Measurements from ENCODE around the gene IDH3A.

The IDH3A gene

DNA sequence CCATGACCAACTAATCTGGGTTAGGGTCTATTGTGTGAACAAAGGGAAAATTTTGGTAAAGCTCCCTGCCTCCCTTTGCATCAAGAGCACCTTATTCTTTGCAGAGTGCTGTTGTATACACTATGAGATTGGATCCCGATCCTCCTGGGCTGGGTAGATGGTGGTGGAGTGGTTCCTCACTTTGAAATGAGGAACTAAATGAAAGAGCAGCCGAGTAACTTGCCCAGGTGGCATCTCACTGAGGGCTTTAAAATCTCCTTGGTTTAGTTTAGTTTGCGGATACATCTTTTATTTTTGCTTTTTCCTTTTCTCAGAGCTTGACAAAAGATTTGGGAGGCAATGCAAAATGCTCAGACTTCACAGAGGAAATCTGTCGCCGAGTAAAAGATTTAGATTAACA, 19.4 kb downstream of the IDH3A start:
- no peak overlapping the region for H3K4ac ChIP-seq (ENCODE audit: low read length)
- no peak for DNase-seq (ENCODE audit: low spot score)
- no peak overlapping the region for H3K27ac ChIP-seq (replicated peaks; ENCODE audit: low read length)
- no peak overlapping the region for H4K91ac ChIP-seq (ENCODE audit: low read depth, low read length, poor library complexity)
- H3K79me1 ChIP-seq (ENCODE audit: low read depth, low read length), result no peaks in the 10 kb centered on the region
- no peak overlapping the region for H3K4me2 ChIP-seq (ENCODE audit: insufficient read depth, low read length, poor library complexity, severe bottlenecking)
- H2BK15ac ChIP-seq (ENCODE audit: low read length), result no peak overlapping the region
- no peak overlapping the region for H2BK120ac ChIP-seq (ENCODE audit: low read depth, low read length)
- H3K14ac ChIP-seq (ENCODE audit: low read length), result no peak overlapping the region
- peaks cover 0 to 4% of the 10 kb centered on the region in 2 donors for H3K9me3 ChIP-seq (replicated peaks in 1 of 2; ENCODE audit: control insufficient read depth in 2 of 2, insufficient read depth in 1 of 2, low read depth in 1 of 2, low read length in 2 of 2)
- H3K18ac ChIP-seq (ENCODE audit: low read length), result no peak overlapping the region
- H3K27me3 ChIP-seq (ENCODE audit: control insufficient read depth in 3 of 3, insufficient read depth in 3 of 3, low read depth in 1 of 3, low read length in 3 of 3), result no peaks in the 10 kb centered on the region
- no CpG with 5 or more reads among the region's 5 CpGs for WGBS, 2 donors (ENCODE audit: extremely low coverage in 2 of 2, insufficient read length in 2 of 2, insufficient replicate concordance in 1 of 2)
- no peak overlapping the region for H2AK5ac ChIP-seq (ENCODE audit: low read depth, low read length)
- no peak overlapping the region for H3K9ac ChIP-seq (ENCODE audit: low read depth, low read length, poor library complexity)
- no peaks in the 10 kb centered on the region for H3K4me1 ChIP-seq (ENCODE audit: control insufficient read depth in 2 of 2, insufficient read depth in 1 of 2, low read depth in 1 of 2, low read length in 2 of 2)
- no peak overlapping the region for H3K23ac ChIP-seq (ENCODE audit: low read depth, low read length, poor library complexity)
- H2BK12ac ChIP-seq (ENCODE audit: low read length), result no peak overlapping the region
- H4K8ac ChIP-seq (ENCODE audit: low read depth, low read length), result no peak overlapping the region
- H3K4me3 ChIP-seq (ENCODE audit: low read length in 2 of 2), result no peak overlapping the region
- peaks cover 5 to 78% of the 10 kb centered on the region in 2 donors for H3K36me3 ChIP-seq (replicated peaks in 1 of 2; ENCODE audit: control insufficient read depth in 2 of 2, insufficient read depth in 2 of 2, low read length in 2 of 2)
- H2BK5ac ChIP-seq (ENCODE audit: low read length), result no peak overlapping the region
- H2AFZ ChIP-seq (ENCODE audit: low read length), result no peak overlapping the region

DNA sequence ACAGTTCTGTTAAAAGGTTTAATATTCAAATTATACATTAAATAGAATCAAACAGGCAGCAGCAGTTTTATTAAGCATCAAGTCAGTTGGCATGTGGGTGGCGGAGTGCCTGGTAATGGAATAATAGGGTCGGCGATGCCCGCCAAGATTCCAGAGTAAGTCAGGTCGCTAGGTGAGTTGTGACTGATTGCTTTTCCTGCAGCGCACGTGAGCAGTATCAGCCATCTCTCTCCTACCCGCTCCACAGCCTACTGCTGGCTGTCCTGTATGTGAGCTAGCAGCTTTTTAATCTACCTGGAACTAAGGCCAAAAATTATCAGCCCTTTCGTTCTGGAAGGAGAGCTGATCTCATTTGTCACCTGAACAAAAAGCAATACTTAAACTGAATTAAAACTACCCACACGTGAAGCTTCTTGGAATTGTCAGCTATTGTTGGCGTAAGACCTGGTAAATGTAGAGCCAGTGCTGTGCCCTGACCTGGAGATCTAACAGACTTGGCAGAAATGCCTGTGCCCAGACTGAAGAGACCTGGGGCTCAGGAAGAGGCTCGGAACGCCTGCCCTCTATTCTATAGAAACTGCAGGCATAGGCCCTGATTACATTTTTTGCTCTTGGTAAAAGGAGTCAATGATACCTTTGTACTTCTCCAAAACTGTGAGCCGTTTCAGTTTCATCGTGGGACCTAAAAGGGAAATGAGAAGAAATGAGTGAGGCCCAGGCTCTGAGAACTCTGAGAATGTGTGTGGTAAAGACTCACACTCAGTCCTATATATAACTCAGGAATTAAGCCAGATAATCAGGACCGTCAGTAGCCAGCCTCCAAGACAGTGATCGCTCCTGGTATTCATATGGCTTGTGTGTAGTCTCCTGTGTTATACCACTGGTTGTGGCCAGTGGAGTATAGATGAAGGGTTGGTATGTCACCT, 21.9 kb downstream of the IDH3A start:
- H2BK12ac ChIP-seq (ENCODE audit: low read length), result no peak overlapping the region
- H3K23ac ChIP-seq (ENCODE audit: low read depth, low read length, poor library complexity), result no peak overlapping the region
- H3K36me3 ChIP-seq (replicated peaks in 1 of 2; ENCODE audit: control insufficient read depth in 2 of 2, insufficient read depth in 2 of 2, low read length in 2 of 2), result peaks cover 3 to 62% of the 10 kb centered on the region in 2 donors
- H2AFZ ChIP-seq (ENCODE audit: low read length), result no peak overlapping the region
- no peak overlapping the region for H2AK5ac ChIP-seq (ENCODE audit: low read depth, low read length)
- no peak overlapping the region for H4K8ac ChIP-seq (ENCODE audit: low read depth, low read length)
- H3K9me3 ChIP-seq (replicated peaks in 1 of 2; ENCODE audit: control insufficient read depth in 2 of 2, insufficient read depth in 1 of 2, low read depth in 1 of 2, low read length in 2 of 2), result peaks cover 0 to 4% of the 10 kb centered on the region in 2 donors
- no peak overlapping the region for H3K4ac ChIP-seq (ENCODE audit: low read length)
- no peak overlapping the region for H3K9ac ChIP-seq (ENCODE audit: low read depth, low read length, poor library complexity)
- DNase-seq (ENCODE audit: low spot score), result no peak
- no peak overlapping the region for H3K27ac ChIP-seq (replicated peaks; ENCODE audit: low read length)
- no peak overlapping the region for H3K14ac ChIP-seq (ENCODE audit: low read length)
- H3K4me2 ChIP-seq (ENCODE audit: insufficient read depth, low read length, poor library complexity, severe bottlenecking), result no peak overlapping the region
- H3K79me1 ChIP-seq (ENCODE audit: low read depth, low read length), result no peaks in the 10 kb centered on the region
- no peaks in the 10 kb centered on the region for H3K4me1 ChIP-seq (ENCODE audit: control insufficient read depth in 2 of 2, insufficient read depth in 1 of 2, low read depth in 1 of 2, low read length in 2 of 2)
- no peaks in the 10 kb centered on the region for H3K27me3 ChIP-seq (ENCODE audit: control insufficient read depth in 3 of 3, insufficient read depth in 3 of 3, low read depth in 1 of 3, low read length in 3 of 3)
- H3K18ac ChIP-seq (ENCODE audit: low read length), result no peak overlapping the region
- no CpG with 5 or more reads among the region's 17 CpGs for WGBS, 2 donors (ENCODE audit: extremely low coverage in 2 of 2, insufficient read length in 2 of 2, insufficient replicate concordance in 1 of 2)
- no peak overlapping the region for H3K4me3 ChIP-seq (ENCODE audit: low read length in 2 of 2)
- H2BK5ac ChIP-seq (ENCODE audit: low read length), result no peak overlapping the region
- H2BK120ac ChIP-seq (ENCODE audit: low read depth, low read length), result no peak overlapping the region
- no peak overlapping the region for H2BK15ac ChIP-seq (ENCODE audit: low read length)
- no peak overlapping the region for H4K91ac ChIP-seq (ENCODE audit: low read depth, low read length, poor library complexity)

DNA sequence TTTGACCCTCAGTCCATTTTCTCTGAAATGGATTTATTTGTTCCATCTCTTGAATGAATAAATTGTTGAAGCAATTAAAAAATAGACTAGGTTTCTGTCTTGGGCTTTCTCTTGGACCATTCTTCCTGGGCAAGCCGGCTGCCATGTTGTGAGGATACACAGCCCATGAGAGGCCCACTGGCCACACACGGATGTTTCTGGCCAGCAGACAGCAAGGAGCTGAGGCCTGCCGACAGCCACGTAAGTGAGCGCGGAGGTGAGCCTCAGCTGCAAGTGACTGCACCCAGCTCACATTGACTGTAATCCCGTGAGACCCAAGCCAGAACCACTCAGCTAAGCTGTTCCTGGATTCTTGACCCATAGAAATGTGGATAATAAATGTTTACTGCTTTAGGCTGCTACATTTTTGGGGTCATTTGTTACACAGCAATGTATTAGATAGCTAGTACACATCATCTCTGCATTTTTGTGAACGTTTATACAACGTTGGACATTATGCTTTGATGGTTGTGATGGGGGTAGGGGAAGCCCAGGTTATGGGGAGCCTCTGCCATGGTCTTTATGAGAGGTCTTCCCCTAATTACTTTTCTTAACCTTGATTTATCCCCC, 22.8 kb downstream of the IDH3A start:
- no CpG with 5 or more reads among the region's 9 CpGs for WGBS, 2 donors (ENCODE audit: extremely low coverage in 2 of 2, insufficient read length in 2 of 2, insufficient replicate concordance in 1 of 2)
- no peak overlapping the region for H3K27ac ChIP-seq (replicated peaks; ENCODE audit: low read length)
- no peak overlapping the region for H3K4ac ChIP-seq (ENCODE audit: low read length)
- no peaks in the 10 kb centered on the region for H3K79me1 ChIP-seq (ENCODE audit: low read depth, low read length)
- no peak overlapping the region for H2BK15ac ChIP-seq (ENCODE audit: low read length)
- H3K9me3 ChIP-seq (replicated peaks in 1 of 2; ENCODE audit: control insufficient read depth in 2 of 2, insufficient read depth in 1 of 2, low read depth in 1 of 2, low read length in 2 of 2), result peaks cover 0 to 4% of the 10 kb centered on the region in 2 donors
- H3K4me1 ChIP-seq (ENCODE audit: control insufficient read depth in 2 of 2, insufficient read depth in 1 of 2, low read depth in 1 of 2, low read length in 2 of 2), result no peaks in the 10 kb centered on the region
- H2BK12ac ChIP-seq (ENCODE audit: low read length), result no peak overlapping the region
- H2AFZ ChIP-seq (ENCODE audit: low read length), result no peak overlapping the region
- no peak overlapping the region for H3K9ac ChIP-seq (ENCODE audit: low read depth, low read length, poor library complexity)
- H4K8ac ChIP-seq (ENCODE audit: low read depth, low read length), result no peak overlapping the region
- no peak overlapping the region for H3K23ac ChIP-seq (ENCODE audit: low read depth, low read length, poor library complexity)
- H2BK120ac ChIP-seq (ENCODE audit: low read depth, low read length), result no peak overlapping the region
- H3K18ac ChIP-seq (ENCODE audit: low read length), result no peak overlapping the region
- H3K36me3 ChIP-seq (replicated peaks in 1 of 2; ENCODE audit: control insufficient read depth in 2 of 2, insufficient read depth in 2 of 2, low read length in 2 of 2), result peaks cover 0 to 56% of the 10 kb centered on the region in 2 donors
- no peak overlapping the region for H2AK5ac ChIP-seq (ENCODE audit: low read depth, low read length)
- H4K91ac ChIP-seq (ENCODE audit: low read depth, low read length, poor library complexity), result no peak overlapping the region
- no peaks in the 10 kb centered on the region for H3K27me3 ChIP-seq (ENCODE audit: control insufficient read depth in 3 of 3, insufficient read depth in 3 of 3, low read depth in 1 of 3, low read length in 3 of 3)
- no peak for DNase-seq (ENCODE audit: low spot score)
- H3K4me2 ChIP-seq (ENCODE audit: insufficient read depth, low read length, poor library complexity, severe bottlenecking), result no peak overlapping the region
- H2BK5ac ChIP-seq (ENCODE audit: low read length), result no peak overlapping the region
- H3K14ac ChIP-seq (ENCODE audit: low read length), result no peak overlapping the region
- no peak overlapping the region for H3K4me3 ChIP-seq (ENCODE audit: low read length in 2 of 2)

DNA sequence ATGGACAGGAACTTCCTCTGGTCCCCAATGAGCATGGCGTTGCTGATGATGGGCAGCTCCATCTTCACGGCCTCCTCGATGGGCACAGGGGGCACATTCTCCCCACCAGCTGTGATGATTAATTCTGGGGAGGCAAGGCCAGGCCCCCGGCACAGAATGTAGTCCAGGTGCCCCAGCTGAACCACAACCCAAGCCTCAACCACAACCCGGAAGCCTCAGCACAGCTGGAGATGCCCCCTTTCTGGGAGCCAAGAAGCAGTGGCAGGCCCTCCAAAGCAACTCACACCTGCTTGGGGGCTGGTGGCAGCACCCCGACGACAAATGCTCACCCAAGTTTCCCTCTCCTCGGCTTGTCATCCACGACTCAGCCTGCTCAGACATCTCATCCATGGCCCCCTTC, 25.2 kb downstream of the IDH3A start:
- no CpG with 5 or more reads among the region's 9 CpGs for WGBS, 2 donors (ENCODE audit: extremely low coverage in 2 of 2, insufficient read length in 2 of 2, insufficient replicate concordance in 1 of 2)

More for the DNA sequence above, 25.2 kb downstream of the IDH3A start:
- H3K36me3 ChIP-seq (replicated peaks in 1 of 2; ENCODE audit: control insufficient read depth in 2 of 2, insufficient read depth in 2 of 2, low read length in 2 of 2), result peaks cover 0 to 33% of the 10 kb centered on the region in 2 donors
- H2AFZ ChIP-seq (ENCODE audit: low read length), result no peak overlapping the region
- no peak for DNase-seq (ENCODE audit: low spot score)
- H2AK5ac ChIP-seq (ENCODE audit: low read depth, low read length), result no peak overlapping the region
- no peak overlapping the region for H4K91ac ChIP-seq (ENCODE audit: low read depth, low read length, poor library complexity)
- H2BK12ac ChIP-seq (ENCODE audit: low read length), result no peak overlapping the region
- H3K27ac ChIP-seq (replicated peaks; ENCODE audit: low read length), result no peak overlapping the region
- no peak overlapping the region for H3K4me3 ChIP-seq (ENCODE audit: low read length in 2 of 2)
- H3K4me1 ChIP-seq (ENCODE audit: control insufficient read depth in 2 of 2, insufficient read depth in 1 of 2, low read depth in 1 of 2, low read length in 2 of 2), result no peaks in the 10 kb centered on the region
- no peak overlapping the region for H3K9ac ChIP-seq (ENCODE audit: low read depth, low read length, poor library complexity)
- peaks cover 0 to 4% of the 10 kb centered on the region in 2 donors for H3K9me3 ChIP-seq (replicated peaks in 1 of 2; ENCODE audit: control insufficient read depth in 2 of 2, insufficient read depth in 1 of 2, low read depth in 1 of 2, low read length in 2 of 2)
- no peak overlapping the region for H3K14ac ChIP-seq (ENCODE audit: low read length)
- no peaks in the 10 kb centered on the region for H3K79me1 ChIP-seq (ENCODE audit: low read depth, low read length)
- no peak overlapping the region for H2BK15ac ChIP-seq (ENCODE audit: low read length)
- no peak overlapping the region for H2BK120ac ChIP-seq (ENCODE audit: low read depth, low read length)
- no peak overlapping the region for H3K18ac ChIP-seq (ENCODE audit: low read length)
- H4K8ac ChIP-seq (ENCODE audit: low read depth, low read length), result no peak overlapping the region
- no peak overlapping the region for H3K23ac ChIP-seq (ENCODE audit: low read depth, low read length, poor library complexity)
- no peak overlapping the region for H2BK5ac ChIP-seq (ENCODE audit: low read length)
- no peaks in the 10 kb centered on the region for H3K27me3 ChIP-seq (ENCODE audit: control insufficient read depth in 3 of 3, insufficient read depth in 3 of 3, low read depth in 1 of 3, low read length in 3 of 3)
- no peak overlapping the region for H3K4ac ChIP-seq (ENCODE audit: low read length)
- H3K4me2 ChIP-seq (ENCODE audit: insufficient read depth, low read length, poor library complexity, severe bottlenecking), result no peak overlapping the region

Measured in neuronal stem cell (in vitro differentiated cells).